HepG2 (cell line): Measurements from ENCODE around the gene RPLP1. TPM values are rescaled to one million over a fixed set of nuclear protein-coding genes. Genes with fewer than 3 reads are reported as not detected.

Experiments
- CBFB ChIP-seq: sonication (generic); formaldehyde crosslinking; IDR thresholded peaks from 2 replicates; pipeline ENCODE4 v1.4.0; 2020; ENCODE audit warnings: missing genetic modification reagents
- CENPBD1 ChIP-seq: sonication (generic); formaldehyde crosslinking; IDR thresholded peaks from 2 replicates; pipeline ENCODE4 v1.8.0; 2022; ENCODE audit warnings: missing genetic modification reagents, low read depth, mild to moderate bottlenecking, borderline replicate concordance
- EZH2 ChIP-seq: conservative IDR thresholded peaks from 2 replicates; pipeline ENCODE4 v1.6.1; 2012; ENCODE audit warnings: mild to moderate bottlenecking, low read depth, low read length, moderate library complexity
- GTF3A ChIP-seq: sonication (generic); formaldehyde crosslinking; conservative IDR thresholded peaks from 2 replicates; pipeline ENCODE4 v1.4.0; 2020; ENCODE audit warnings: mild to moderate bottlenecking, missing genetic modification reagents
- RFXANK ChIP-seq: IDR thresholded peaks from 2 replicates; pipeline ENCODE4 v1.6.1; 2016
- SAP130 ChIP-seq: IDR thresholded peaks from 2 replicates; pipeline ENCODE4 v1.6.1; 2016; ENCODE audit warnings: low read depth
- SOX6 ChIP-seq, 2 experiments: fragments of 450-650 bp in 1 of 2; sonication (generic) in 1 of 2; formaldehyde crosslinking in 1 of 2; IDR thresholded peaks; 2 replicates each; pipeline versions ENCODE4 v1.4.0 to v1.6.1; 2017 to 2020; ENCODE audit warnings: antibody characterized with exemption in 1 of 2, mild to moderate bottlenecking in 1 of 2, missing genetic modification reagents in 1 of 2
- SRSF1 ChIP-seq: fragments of 200-400 bp; formaldehyde crosslinking; optimal IDR thresholded peaks from 2 replicates; pipeline ENCODE3; 2017; ENCODE audit warnings: mild to moderate bottlenecking, low read depth, low read length, moderate library complexity
- ZFP82 ChIP-seq: sonication (generic); formaldehyde crosslinking; IDR thresholded peaks from 2 replicates; pipeline ENCODE4 v1.5.1; 2020; ENCODE audit warnings: mild to moderate bottlenecking, missing genetic modification reagents, borderline replicate concordance
- ZKSCAN8 ChIP-seq: IDR thresholded peaks from 2 replicates; pipeline ENCODE4 v1.6.1; 2016; ENCODE audit warnings: borderline replicate concordance, missing genetic modification reagents, missing compliant biosample characterization
- ZNF275 ChIP-seq: sonication (generic); formaldehyde crosslinking; IDR thresholded peaks from 2 replicates; pipeline ENCODE4 v1.8.0; 2022; ENCODE audit warnings: missing genetic modification reagents, mild to moderate bottlenecking, inconsistent platforms, borderline replicate concordance
- ZNF280D ChIP-seq: sonication (generic); formaldehyde crosslinking; IDR thresholded peaks from 2 replicates; pipeline ENCODE4 v1.5.1; 2020; ENCODE audit warnings: mild to moderate bottlenecking, missing genetic modification reagents
- ZNF646 ChIP-seq: sonication (generic); formaldehyde crosslinking; IDR thresholded peaks from 2 replicates; pipeline ENCODE4 v1.9.0; 2021; ENCODE audit warnings: mild to moderate bottlenecking, missing genetic modification reagents
- ZNF747 ChIP-seq: sonication (generic); formaldehyde crosslinking; IDR thresholded peaks from 2 replicates; pipeline ENCODE4 v1.8.1; 2023; ENCODE audit warnings: missing genetic modification reagents, mild to moderate bottlenecking, borderline replicate concordance
- ZNF749 ChIP-seq: sonication (generic); formaldehyde crosslinking; IDR thresholded peaks from 2 replicates; pipeline ENCODE4 v1.8.0; 2022; ENCODE audit warnings: mild to moderate bottlenecking, missing genetic modification reagents, moderate library complexity, borderline replicate concordance
- ZNF780A ChIP-seq: sonication (generic); formaldehyde crosslinking; IDR thresholded peaks from 2 replicates; pipeline ENCODE4 v1.8.0; 2022; ENCODE audit warnings: mild to moderate bottlenecking, missing genetic modification reagents, moderate library complexity
- polyA plus RNA-seq, 8 experiments: library from polyadenylated mRNA; depleted of rRNA in 3 of 8; stranded (reverse) in 7 of 8; unstranded in 1 of 8; fragments of >200 nt; fragmentation: Illumina TruSeq in 4 of 8; extraction: Trizol in 4 of 8; gene quantifications; 2 replicates each; pipeline versions ENCODE4 v1.2.1 to v1.2.3, GENCODE V29; 2011 to 2016; ENCODE audit warnings: low read depth in 4 of 8, missing spikeins in 1 of 8, mixed read lengths in 1 of 8; ENCODE audit not compliant: insufficient read depth in 1 of 8
- total RNA-seq, 5 experiments: library from RNA; depleted of rRNA; stranded (reverse); fragments of >200 nt; fragmentation: Illumina TruSeq; extraction: Trizol; gene quantifications; 2 replicates each; pipeline ENCODE4 v1.2.3, GENCODE V29; 2016; ENCODE audit warnings: low read depth in 1 of 5

The RPLP1 gene
- total and polyA plus RNA-seq, 2 of the 13 experiments (the other 11 are each of a cell fraction or from before 2014, with no cell fraction given), result 817 to 929 TPM

- TF ChIP-seq ZNF646 (CRISPR knock-in tag), result no peak
- TF ChIP-seq SOX6 (IDR thresholded peaks at IDR 0.05), result no peak
- peak; percentile 50; the same call in 1 of the 2 replicates for TF ChIP-seq SOX6 (CRISPR knock-in tag; IDR thresholded peaks at IDR 0.05)
- TF ChIP-seq GTF3A (CRISPR knock-in tag), result no peak
- TF ChIP-seq RFXANK (CRISPR knock-in tag), result 0 out of 2 replicates have a peak, but pooled peaks have one; percentile 53
- TF ChIP-seq ZNF749 (CRISPR knock-in tag), result peak; percentile 38; the same call in 1 of the 2 replicates
- no peak for TF ChIP-seq EZH2
- TF ChIP-seq SAP130 (CRISPR knock-in tag), result peak; percentile 97
- no peak for TF ChIP-seq CENPBD1 (CRISPR knock-in tag)
- TF ChIP-seq ZNF747, result 0 out of 2 replicates have a peak, but pooled peaks have one; percentile 26
- TF ChIP-seq ZNF780A, result no peak; the same call in 1 of the 2 replicates
- no peak for TF ChIP-seq ZKSCAN8 (CRISPR knock-in tag)
- 0 out of 2 replicates have a peak, but pooled peaks have one; percentile 34 for TF ChIP-seq ZFP82 (CRISPR knock-in tag)
- peak; percentile 95 for TF ChIP-seq ZNF275 (CRISPR knock-in tag)
- peak; percentile 43 for TF ChIP-seq SRSF1
- TF ChIP-seq ZNF280D (CRISPR knock-in tag), result peak; percentile 39; the same call in 1 of the 2 replicates
- no peak; the same call in 1 of the 2 replicates for TF ChIP-seq CBFB (CRISPR knock-in tag)
These were observed at the start of gene RPLP1 (continued) for GRCh38 chr15:69452692-69453521.
